Ramos (cell line): Measurements from ENCODE around the gene TUG1.

Source experiments
- in situ Hi-C: fragments of 300-500 bp; cut with MboI; formaldehyde crosslinking; loops from one replicate; pipeline ENCODE4 v1.14.3; 2022; ENCODE audit warnings: low sequenced_read_pairs; ENCODE audit not compliant: unreplicated experiment

TUG1 gene

GRCh38 chr22:30947173-30947815 lies 21.8 kb upstream of the TUG1 start:
- in situ Hi-C loops, result no loop called here

- in situ Hi-C loops, result no loop called here
Measured at GRCh38 chr22:30947816-30948454, 21.1 kb upstream of the TUG1 start.

DNA sequence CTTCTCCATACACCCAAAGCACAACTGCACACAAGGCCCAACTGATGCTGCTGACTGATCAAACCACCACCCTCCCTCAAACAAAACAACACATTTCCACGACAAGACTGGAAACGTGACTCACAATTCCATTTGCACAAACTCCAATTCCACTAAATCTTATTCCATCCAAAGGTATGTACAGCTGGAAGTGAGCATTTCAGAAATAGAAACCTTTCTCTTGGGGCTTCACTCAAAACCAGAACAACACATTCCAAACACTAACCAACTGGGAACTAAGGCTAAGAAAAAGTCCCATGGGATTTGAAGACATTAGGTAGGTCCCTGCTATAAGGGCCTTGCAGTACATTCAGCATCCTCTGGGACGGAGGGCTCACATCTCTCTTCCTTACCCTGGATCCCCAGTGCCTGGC lies 20.1 kb upstream of the TUG1 start:
- in situ Hi-C loops, result no loop called here

DNA sequence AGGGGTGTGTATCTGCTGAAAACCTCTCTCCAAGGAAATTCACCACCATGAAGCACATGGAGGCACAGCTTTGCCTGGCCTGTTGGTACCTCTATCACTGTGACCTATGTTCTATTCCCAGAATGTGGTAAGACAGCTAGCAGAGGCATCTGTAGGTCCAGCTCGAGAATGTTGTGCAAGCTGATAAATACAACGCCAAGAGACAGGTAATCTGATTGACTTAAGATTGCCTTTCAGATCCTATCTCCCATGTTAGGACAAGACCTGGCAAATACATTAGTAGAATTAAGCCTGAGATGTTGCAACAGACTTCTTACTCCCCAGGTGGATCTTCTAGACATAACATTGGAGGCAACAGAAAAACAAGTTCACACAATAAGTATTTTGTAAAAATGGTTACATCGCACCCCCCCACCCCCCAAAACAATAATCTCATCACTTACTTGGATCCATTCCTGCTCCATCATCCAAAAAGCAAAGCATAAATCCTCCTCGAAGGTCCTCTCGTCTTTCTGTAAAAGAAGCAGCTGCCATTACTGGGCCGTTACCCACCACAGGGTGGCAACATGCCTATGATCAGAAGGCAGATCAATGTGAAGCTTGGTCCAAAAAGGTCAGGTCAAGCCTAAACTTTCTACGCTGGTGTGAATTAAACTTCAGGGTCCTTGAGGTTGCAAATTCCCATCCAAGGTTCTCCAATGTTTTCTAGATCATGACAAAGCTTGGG lies 19.0 kb upstream of the TUG1 start:
- in situ Hi-C loops, result no loop called here

- in situ Hi-C loops, result no loop called here
Measured at GRCh38 chr22:30953206-30953605, 15.9 kb upstream of the TUG1 start.

DNA sequence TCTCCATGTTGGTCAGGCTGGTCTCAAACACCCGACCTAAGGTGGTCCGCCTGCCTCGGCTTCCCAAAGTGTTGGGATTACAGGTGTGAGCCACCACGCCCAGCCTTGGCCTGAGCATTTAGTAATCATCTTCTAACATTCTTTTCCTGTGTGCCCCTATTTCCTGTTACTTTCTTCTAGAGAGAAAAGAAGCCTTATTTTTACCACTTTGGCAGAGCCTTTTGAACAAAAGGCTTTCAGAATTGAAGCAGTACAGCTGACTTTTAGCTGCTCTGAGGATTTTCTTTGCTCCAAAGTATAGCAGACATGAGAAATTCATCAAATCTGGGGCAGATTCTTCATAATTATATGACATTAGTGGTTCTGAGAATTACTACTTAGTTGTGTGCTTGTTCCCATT lies 13.9 kb upstream of the TUG1 start:
- in situ Hi-C loops, result no loop called here

DNA sequence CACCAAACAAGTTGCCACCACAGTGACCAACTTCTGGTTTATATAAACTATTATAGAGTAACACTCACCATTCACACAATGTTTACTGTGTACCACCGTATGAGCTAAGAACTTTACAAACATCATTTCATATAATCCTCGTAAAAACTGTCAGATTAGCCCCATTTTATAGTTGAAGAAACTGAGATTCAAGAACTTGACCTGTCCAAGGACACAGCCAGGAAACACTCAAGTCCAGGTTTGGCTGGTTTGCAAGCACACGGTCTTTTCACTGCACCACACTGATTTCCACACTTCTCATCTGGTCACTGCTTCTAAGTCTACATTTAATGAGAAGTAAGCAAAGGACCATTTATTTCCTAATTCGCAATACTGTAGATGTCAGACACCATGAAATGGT lies 4.2 kb upstream of the TUG1 start:
- in situ Hi-C loops, result no loop called here

GRCh38 chr22:30968015-30968923 lies 796 bp upstream of the TUG1 start, which contains the start of gene MORC2:
Gene MORC2, minus strand, starts transcription at chr22:30968774. Its CDS starts 885 bp downstream, at chr22:30967889.
- in situ Hi-C loops, result no loop called here

DNA sequence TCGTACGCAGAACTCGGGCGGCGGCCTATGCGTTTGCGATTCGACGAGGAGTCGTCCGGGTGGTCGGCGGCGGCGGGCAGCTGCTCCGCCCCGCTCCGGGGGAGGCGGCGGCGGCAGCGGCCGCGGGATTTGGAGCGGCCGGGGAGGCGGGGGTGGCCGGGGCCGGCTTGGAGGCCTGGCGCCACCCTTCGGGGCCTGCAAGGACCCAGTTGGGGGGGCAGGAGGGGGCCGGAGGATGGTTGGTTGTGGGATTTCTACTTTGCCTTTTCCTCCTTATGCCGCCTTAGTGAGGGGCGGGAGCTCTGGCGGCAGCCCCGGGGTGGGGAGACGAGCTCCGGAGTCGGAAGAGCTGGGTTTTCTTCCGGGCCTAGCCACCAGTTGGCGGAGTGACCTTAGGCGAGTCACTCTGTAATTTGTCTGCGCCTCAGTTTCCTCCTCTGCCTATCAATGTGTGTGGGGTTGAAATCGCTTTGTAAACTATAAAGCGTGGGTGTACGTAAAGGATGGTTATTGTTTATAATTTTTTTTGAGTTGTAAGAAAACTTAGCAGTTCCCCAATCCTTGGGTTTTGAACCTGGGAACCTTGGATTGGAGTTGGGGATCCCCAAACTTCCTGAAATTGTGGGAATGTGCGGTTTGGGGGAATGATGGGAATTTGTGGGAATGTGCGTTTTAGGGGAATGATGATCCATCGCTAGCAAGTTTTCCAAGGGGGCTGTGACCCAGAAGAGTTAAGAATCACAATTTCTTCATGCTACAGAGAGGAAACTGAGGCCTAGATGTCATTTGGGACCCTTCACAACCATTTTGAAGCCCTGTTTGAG lies 679 bp downstream of the TUG1 start:
- in situ Hi-C loops, result no loop called here

- in situ Hi-C loops, result no loop called here
Measured at GRCh38 chr22:30970356-30970746, 1.3 kb downstream of the TUG1 start.

GRCh38 chr22:30978304-30978962 lies 9.4 kb downstream of the TUG1 start:
- in situ Hi-C loops, result no loop called here

- in situ Hi-C loops, result no loop called here
Measured at GRCh38 chr22:30979932-30980331, 10.9 kb downstream of the TUG1 start.

GRCh38 chr22:30982512-30982911 lies 13.4 kb downstream of the TUG1 start:
- in situ Hi-C loops, result no loop called here

GRCh38 chr22:30984317-30984716 lies 15.3 kb downstream of the TUG1 start:
- in situ Hi-C loops, result no loop called here

GRCh38 chr22:30985561-30986208 lies 16.6 kb downstream of the TUG1 start:
- in situ Hi-C loops, result no loop called here

- in situ Hi-C loops, result no loop called here
Measured at GRCh38 chr22:30989474-30989873, 20.4 kb downstream of the TUG1 start.

DNA sequence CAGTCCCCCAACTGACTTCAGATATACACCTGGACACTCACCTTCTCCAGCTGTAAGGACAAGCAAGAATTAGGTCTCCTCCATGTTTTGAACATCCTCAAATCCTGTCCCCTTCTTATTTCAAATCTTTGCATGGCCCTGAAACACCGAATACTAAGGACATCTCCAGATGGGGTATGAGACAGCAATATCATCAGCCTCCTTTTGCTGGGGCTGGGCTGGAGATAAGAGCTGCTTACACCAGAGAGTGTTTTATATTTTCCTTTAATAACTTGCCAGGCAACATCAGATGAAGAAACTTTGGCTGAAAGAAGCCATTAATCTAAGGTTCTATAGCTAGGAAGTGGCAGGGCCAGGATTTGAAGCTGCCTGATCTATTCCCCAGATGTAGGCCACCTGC lies 21.6 kb downstream of the TUG1 start:
- in situ Hi-C loops, result no loop called here

DNA sequence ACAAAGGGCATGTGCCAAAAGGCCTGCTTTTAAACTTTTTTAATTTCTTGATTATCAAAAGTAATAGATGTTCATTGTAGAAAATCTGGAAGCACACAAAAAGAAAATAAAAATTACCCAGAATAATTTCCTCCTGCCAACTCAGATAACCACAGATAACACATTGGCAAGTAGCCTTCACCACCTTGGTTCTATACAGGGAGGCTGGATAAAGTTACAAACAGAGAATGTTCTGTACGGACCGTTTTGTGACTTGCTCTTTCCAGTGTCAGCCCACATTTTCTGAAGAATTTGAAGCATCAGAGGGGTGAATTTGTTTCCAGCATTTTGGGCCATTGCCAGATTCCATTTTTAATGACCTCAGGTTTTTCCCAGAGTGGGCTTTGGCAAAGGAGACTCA lies 23.5 kb downstream of the TUG1 start:
- in situ Hi-C loops, result no loop called here

DNA sequence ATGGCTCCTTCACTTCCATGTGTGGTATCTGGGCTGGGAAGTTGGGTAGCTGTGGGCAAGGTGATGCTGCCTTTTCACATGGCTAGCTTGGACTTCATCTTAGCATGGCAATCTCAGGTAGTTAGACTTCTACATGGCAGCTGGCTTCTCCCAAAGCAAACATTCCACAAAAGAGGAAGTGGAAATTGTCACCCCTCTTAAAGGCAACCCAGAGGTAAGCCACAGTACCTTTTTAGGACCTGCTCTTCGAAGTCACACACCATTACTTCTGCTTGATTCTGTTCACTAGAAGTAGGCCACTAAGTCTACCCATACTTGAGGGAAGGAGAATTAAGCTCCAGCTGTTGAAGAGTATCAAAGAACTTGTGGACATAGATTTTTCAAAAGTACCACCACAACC lies 25.9 kb downstream of the TUG1 start:
- in situ Hi-C loops, result no loop called here
